Heart left ventricle (tissue), 13 donors: ENCODE measurements around the gene EPN2.

ENCODE experiments used
- POLR2A ChIP-seq, 2 donors: fragments of 450-650 bp; IDR thresholded peaks; one replicate each; pipeline ENCODE4 v1.6.1; 2017; ENCODE audit warnings: antibody characterized with exemption in 2 of 2, mild to moderate bottlenecking in 2 of 2, moderate library complexity in 2 of 2
- TF ChIP-seq, protein P1 (sequence below), 12 donors: fragments of 200-600 bp; sonication (generic) in 4 of 12; IDR thresholded peaks; one replicate each; pipeline versions ENCODE4 v1.5.0 to v1.8.0; 2018 to 2022; ENCODE audit warnings: antibody characterized with exemption in 12 of 12, mild to moderate bottlenecking in 5 of 12
- donor health status: ischemic (EF 13 %, LVEDD 7.1; RV severe dilation, severe dysfunction).
- donor health status: DM: no; HTN: yes; CAD: no.
- donor health status: DM: no; HTN: no; CAD: no.
- donor health status: ischemic (EF 25% LVEDD 6.9; RV normal size, moderate dysfunction).
- donor health status: ischemic (EF 25% LVEDD 5.7; RV mildly dilated, moderate dysfunction).
- donor health status: ischemic (EF 35%, LVEDD 5.7; RV mildly dilated, moderate dysfunction).
- donor health status: nonischemic (EF 11% LVEDD 7.7; RV severe dilation, severe dysfunction).
- donor health status: DM: yes; HTN: yes; CAD: no.
- donor health status: PGD.
- donor health status: ischemic (EF 29% LVEDD 5.4; RV normal size, mild dysfunction).
- donor health status: nonischemic (EF 23%, LVEDD 6.1; RV moderate dilation, normal function).

DNA sequence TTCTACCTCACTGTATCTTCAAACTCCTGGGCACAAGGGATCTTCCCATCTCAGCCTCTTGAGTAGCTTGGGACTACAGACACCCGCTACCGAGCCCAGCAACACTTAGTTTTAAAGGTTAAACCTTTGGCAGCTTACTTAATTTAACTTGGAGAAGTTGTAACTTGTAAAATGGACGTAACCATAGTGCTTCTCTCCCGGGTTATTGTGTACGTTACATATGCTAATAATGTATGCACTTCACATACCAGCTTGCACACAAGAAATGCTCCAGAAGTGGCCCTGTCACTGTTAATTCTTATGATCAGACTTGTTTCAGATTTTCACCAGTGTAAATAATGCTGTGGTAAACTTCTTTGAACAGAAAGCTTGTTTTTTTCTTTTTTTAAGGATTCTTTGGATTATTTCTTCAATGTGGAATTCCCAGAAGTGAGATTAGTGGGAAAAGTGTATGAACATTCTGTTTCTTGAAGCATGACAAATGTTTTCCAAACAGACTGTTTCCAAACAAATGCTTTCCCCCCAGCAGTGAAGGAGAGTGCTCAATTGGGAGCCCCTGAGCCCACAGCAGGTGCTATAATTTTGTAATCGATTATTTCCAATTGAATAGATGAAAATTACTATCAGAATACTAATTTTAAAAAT is 61.5 kb downstream of the EPN2 start:
- TF ChIP-seq, protein P1, sequence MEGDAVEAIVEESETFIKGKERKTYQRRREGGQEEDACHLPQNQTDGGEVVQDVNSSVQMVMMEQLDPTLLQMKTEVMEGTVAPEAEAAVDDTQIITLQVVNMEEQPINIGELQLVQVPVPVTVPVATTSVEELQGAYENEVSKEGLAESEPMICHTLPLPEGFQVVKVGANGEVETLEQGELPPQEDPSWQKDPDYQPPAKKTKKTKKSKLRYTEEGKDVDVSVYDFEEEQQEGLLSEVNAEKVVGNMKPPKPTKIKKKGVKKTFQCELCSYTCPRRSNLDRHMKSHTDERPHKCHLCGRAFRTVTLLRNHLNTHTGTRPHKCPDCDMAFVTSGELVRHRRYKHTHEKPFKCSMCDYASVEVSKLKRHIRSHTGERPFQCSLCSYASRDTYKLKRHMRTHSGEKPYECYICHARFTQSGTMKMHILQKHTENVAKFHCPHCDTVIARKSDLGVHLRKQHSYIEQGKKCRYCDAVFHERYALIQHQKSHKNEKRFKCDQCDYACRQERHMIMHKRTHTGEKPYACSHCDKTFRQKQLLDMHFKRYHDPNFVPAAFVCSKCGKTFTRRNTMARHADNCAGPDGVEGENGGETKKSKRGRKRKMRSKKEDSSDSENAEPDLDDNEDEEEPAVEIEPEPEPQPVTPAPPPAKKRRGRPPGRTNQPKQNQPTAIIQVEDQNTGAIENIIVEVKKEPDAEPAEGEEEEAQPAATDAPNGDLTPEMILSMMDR (IDR thresholded peaks at IDR 0.05): no peak
- no peak for TF ChIP-seq POLR2A (IDR thresholded peaks at IDR 0.05)
